GM23338 (cell line): ENCODE measurements around the gene UBAP2. TPM values are rescaled to one million over a fixed set of nuclear protein-coding genes. Genes with fewer than 3 reads are reported as not detected.

Experiments used
- ATAC-seq: fragments of 200-7000 bp; cut with Tn5 transposase; 3 replicates; pipeline ENCODE4 v1.9.1; 2020
- DNase-seq: peaks from one replicate; pipeline ENCODE4 v3.0.0-alpha.2; 2015; ENCODE audit warnings: low spot score
- H2AFZ ChIP-seq: fragments of 200-600 bp; sonication (generic); 2 replicates; pipeline ENCODE4 v1.8.0; 2016; ENCODE audit warnings: antibody characterized with exemption, mild to moderate bottlenecking, moderate library complexity
- H3F3A ChIP-seq: fragments of 200-600 bp; sonication (generic); replicated peaks from 2 replicates; pipeline ENCODE4 v1.8.0; 2017; ENCODE audit warnings: antibody characterized with exemption, mixed run types, low read depth
- H3K27ac ChIP-seq: fragments of 200-600 bp; sonication (generic); 2 replicates; pipeline ENCODE4 v1.6.1; 2016; ENCODE audit warnings: low read depth
- H3K27me3 ChIP-seq: fragments of 200-600 bp; sonication (generic); 2 replicates; pipeline ENCODE4 v1.8.0; 2016; ENCODE audit warnings: mild to moderate bottlenecking, mixed run types, moderate library complexity; ENCODE audit not compliant: insufficient read depth
- H3K36me3 ChIP-seq: fragments of 200-600 bp; sonication (generic); 2 replicates; pipeline ENCODE4 v1.8.0; 2016; ENCODE audit warnings: mild to moderate bottlenecking; ENCODE audit not compliant: insufficient read depth
- H3K4me1 ChIP-seq: fragments of 200-600 bp; sonication (generic); 2 replicates; pipeline ENCODE4 v1.8.0; 2016; ENCODE audit warnings: mild to moderate bottlenecking, moderate library complexity; ENCODE audit not compliant: insufficient read depth
- H3K4me2 ChIP-seq: fragments of 200-600 bp; sonication (generic); 2 replicates; pipeline ENCODE4 v1.7.1; 2017; ENCODE audit warnings: mixed run types
- H3K4me3 ChIP-seq: fragments of 200-600 bp; sonication (generic); 2 replicates; pipeline ENCODE4 v1.6.1; 2016; ENCODE audit warnings: mixed run types
- H3K79me2 ChIP-seq: fragments of 200-600 bp; sonication (generic); replicated peaks from 2 replicates; pipeline ENCODE4 v1.8.0; 2017; ENCODE audit warnings: mild to moderate bottlenecking; ENCODE audit not compliant: insufficient read depth
- H3K9me2 ChIP-seq: fragments of 200-600 bp; sonication (generic); 2 replicates; pipeline ENCODE4 v1.8.0; 2017; ENCODE audit not compliant: insufficient read depth
- H4K20me1 ChIP-seq: fragments of 200-600 bp; sonication (generic); replicated peaks from 2 replicates; pipeline ENCODE4 v1.8.0; 2017; ENCODE audit warnings: mild to moderate bottlenecking; ENCODE audit not compliant: insufficient read depth
- H3K27ac Mint-ChIP-seq: 2 replicates; pipeline ENCODE4 v1.8.0; 2020; ENCODE audit warnings: inconsistent platforms, mild to moderate bottlenecking, moderate library complexity, mixed read lengths
- H3K27me3 Mint-ChIP-seq: 3 replicates; pipeline ENCODE4 v1.8.0; 2022; ENCODE audit warnings: low read depth, mild to moderate bottlenecking, moderate library complexity, mixed read lengths, inconsistent platforms; ENCODE audit not compliant: insufficient read depth, poor library complexity
- H3K36me3 Mint-ChIP-seq: 3 replicates; pipeline ENCODE4 v1.8.0; 2021; ENCODE audit warnings: low read depth, mild to moderate bottlenecking, inconsistent platforms, moderate library complexity, mixed read lengths
- H3K4me1 Mint-ChIP-seq: 3 replicates; pipeline ENCODE4 v1.8.0; 2020; ENCODE audit warnings: mild to moderate bottlenecking, inconsistent platforms, mixed read lengths
- H3K4me3 Mint-ChIP-seq: 3 replicates; pipeline ENCODE4 v1.8.0; 2021; ENCODE audit warnings: moderate library complexity, mild to moderate bottlenecking, inconsistent platforms, mixed read lengths
- H3K9me3 Mint-ChIP-seq: 3 replicates; pipeline ENCODE4 v1.8.0; 2020; ENCODE audit warnings: moderate library complexity, mild to moderate bottlenecking, inconsistent platforms, mixed read lengths
- CREB1 ChIP-seq: fragments of 250-450 bp; sonication (Bioruptor Pico); IDR thresholded peaks from 2 replicates; pipeline ENCODE4 v1.5.0; 2020; ENCODE audit warnings: low read depth, mild to moderate bottlenecking, moderate library complexity
- EZH2 ChIP-seq: fragments of 200-600 bp; sonication (generic); IDR thresholded peaks from one replicate; pipeline ENCODE4 v1.8.0; 2017; ENCODE audit warnings: antibody characterized with exemption, mild to moderate bottlenecking, low read depth; ENCODE audit not compliant: unreplicated experiment
- EZH2phosphoT487 ChIP-seq: fragments of 200-600 bp; sonication (generic); IDR thresholded peaks from one replicate; pipeline ENCODE4 v1.8.1; 2018; ENCODE audit warnings: antibody characterized with exemption; ENCODE audit not compliant: unreplicated experiment
- JUNB ChIP-seq: IDR thresholded peaks from one replicate; pipeline ENCODE4 v1.6.1; 2016; ENCODE audit warnings: antibody characterized with exemption; ENCODE audit not compliant: unreplicated experiment
- NANOG ChIP-seq: IDR thresholded peaks from 2 replicates; pipeline ENCODE4 v1.6.1; 2016; ENCODE audit warnings: antibody characterized with exemption, borderline replicate concordance
- POLR2AphosphoS5 ChIP-seq: IDR thresholded peaks from 2 replicates; pipeline ENCODE4 v1.6.1; 2016; ENCODE audit warnings: antibody characterized with exemption, low read depth
- STAT1 ChIP-seq: IDR thresholded peaks from one replicate; pipeline ENCODE4 v1.6.1; 2016; ENCODE audit warnings: antibody characterized with exemption; ENCODE audit not compliant: unreplicated experiment
- ZNF114 ChIP-seq: fragments of 250-450 bp; sonication (Bioruptor Pico); IDR thresholded peaks from 2 replicates; pipeline ENCODE4 v1.5.0; 2020; ENCODE audit warnings: mild to moderate bottlenecking, moderate library complexity
- ZNF331 ChIP-seq: fragments of 250-450 bp; sonication (Bioruptor Pico); IDR thresholded peaks from 2 replicates; pipeline ENCODE4 v1.5.0; 2020; ENCODE audit warnings: low read depth, mild to moderate bottlenecking, moderate library complexity
- polyA plus RNA-seq: library from polyadenylated mRNA; unstranded; fragments of >200 nt; fragmentation: Nextera tagmentation; extraction: Ambion mirVana; gene quantifications from 2 replicates; pipeline ENCODE4 v1.2.1, GENCODE V29; 2016
- total RNA-seq: library from RNA; depleted of rRNA; stranded (reverse); fragments of >200 nt; shearing (Covaris generic); gene quantifications from 2 replicates; pipeline ENCODE4 v1.2.3, GENCODE V29; 2014
- TF ChIP-seq, protein P1 (sequence below), 2 experiments: fragments of 200-600 bp in 1 of 2; sonication (generic) in 1 of 2; conservative IDR thresholded peaks; 2 replicates each; pipeline versions ENCODE4 v1.5.1 to v1.6.1; 2016 to 2017; ENCODE audit warnings: antibody characterized with exemption in 2 of 2, low read depth in 2 of 2, mild to moderate bottlenecking in 2 of 2, moderate library complexity in 1 of 2
- TF ChIP-seq, protein P2 (sequence below): fragments of 250-450 bp; sonication (Bioruptor Pico); IDR thresholded peaks from 2 replicates; pipeline ENCODE4 v1.5.0; 2020; ENCODE audit warnings: mild to moderate bottlenecking, moderate library complexity
- TF ChIP-seq, protein P3 (sequence below): IDR thresholded peaks from one replicate; pipeline ENCODE4 v1.6.1; 2018; ENCODE audit warnings: antibody characterized with exemption; ENCODE audit not compliant: unreplicated experiment
- TF ChIP-seq, protein P4 (sequence below): IDR thresholded peaks from 2 replicates; pipeline ENCODE4 v1.6.1; 2016; ENCODE audit warnings: antibody characterized with exemption

The UBAP2 gene
- total and polyA plus RNA-seq, 2 experiments from 2014 or later: 47.4 to 56.4 TPM

DNA sequence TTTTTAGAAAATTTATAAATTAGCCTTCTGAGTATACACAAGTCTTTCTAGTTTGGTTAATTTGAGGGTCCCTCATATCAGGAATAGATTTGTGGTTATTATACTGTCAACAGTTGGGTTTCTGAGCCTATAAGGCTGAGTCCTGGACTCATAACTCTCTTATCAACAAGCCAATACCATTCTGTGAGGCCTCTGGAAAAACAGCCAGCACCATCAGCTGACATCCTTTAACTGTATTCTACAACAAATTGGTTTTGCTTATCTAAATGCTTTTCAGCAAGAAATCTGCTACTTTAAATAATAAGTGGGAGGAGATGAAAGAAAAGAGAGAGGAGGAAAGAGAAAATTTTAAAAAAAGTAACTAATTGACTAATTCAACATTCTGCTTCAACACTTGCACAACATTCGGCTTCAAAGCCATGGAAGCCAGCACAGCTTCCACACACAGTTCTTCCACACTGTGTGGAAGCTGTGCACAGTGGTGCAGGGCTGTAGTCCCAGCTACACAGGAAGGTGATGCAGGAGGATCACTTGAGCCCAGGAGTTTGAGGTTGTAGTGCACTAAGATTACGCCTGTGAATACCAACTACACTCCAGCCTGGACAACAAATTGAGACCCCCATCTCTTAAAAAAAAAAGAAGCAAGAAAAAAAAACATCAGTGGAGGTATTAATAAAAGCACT, 84.5 kb downstream of the UBAP2 start:
- Histone ChIP-seq H2AFZ (no peak overlapping the region), H3K9me2 (no peaks in the 10 kb centered on the region), H3K27me3 (no peaks in the 10 kb centered on the region), H4K20me1 (no peaks in the 10 kb centered on the region; the same call in 1 of the 2 replicates), H3K36me3 (peaks cover 21% of the 10 kb centered on the region; the same call in 1 of the 2 replicates), H3K4me2 (no peak overlapping the region), H3K27ac (no peak overlapping the region), H3K4me3 (no peak overlapping the region), H3F3A (no peaks in the 10 kb centered on the region), H3K79me2 (no peaks in the 10 kb centered on the region), H3K4me1 (no peaks in the 10 kb centered on the region)
- TF ChIP-seq, protein P1, sequence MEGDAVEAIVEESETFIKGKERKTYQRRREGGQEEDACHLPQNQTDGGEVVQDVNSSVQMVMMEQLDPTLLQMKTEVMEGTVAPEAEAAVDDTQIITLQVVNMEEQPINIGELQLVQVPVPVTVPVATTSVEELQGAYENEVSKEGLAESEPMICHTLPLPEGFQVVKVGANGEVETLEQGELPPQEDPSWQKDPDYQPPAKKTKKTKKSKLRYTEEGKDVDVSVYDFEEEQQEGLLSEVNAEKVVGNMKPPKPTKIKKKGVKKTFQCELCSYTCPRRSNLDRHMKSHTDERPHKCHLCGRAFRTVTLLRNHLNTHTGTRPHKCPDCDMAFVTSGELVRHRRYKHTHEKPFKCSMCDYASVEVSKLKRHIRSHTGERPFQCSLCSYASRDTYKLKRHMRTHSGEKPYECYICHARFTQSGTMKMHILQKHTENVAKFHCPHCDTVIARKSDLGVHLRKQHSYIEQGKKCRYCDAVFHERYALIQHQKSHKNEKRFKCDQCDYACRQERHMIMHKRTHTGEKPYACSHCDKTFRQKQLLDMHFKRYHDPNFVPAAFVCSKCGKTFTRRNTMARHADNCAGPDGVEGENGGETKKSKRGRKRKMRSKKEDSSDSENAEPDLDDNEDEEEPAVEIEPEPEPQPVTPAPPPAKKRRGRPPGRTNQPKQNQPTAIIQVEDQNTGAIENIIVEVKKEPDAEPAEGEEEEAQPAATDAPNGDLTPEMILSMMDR (conservative IDR thresholded peaks at IDR 0.05; ENCODE audit: low read depth in 2 of 2): no peak
- TF ChIP-seq STAT1 (no peak), EZH2 (no peak), NANOG (no peak), JUNB (no peak), EZH2phosphoT487 (no peak), CREB1 (no peak), ZNF114 (CRISPR knock-in tag) (no peak), POLR2AphosphoS5 (no peak), ZNF331 (no peak)
- TF ChIP-seq, protein P2, sequence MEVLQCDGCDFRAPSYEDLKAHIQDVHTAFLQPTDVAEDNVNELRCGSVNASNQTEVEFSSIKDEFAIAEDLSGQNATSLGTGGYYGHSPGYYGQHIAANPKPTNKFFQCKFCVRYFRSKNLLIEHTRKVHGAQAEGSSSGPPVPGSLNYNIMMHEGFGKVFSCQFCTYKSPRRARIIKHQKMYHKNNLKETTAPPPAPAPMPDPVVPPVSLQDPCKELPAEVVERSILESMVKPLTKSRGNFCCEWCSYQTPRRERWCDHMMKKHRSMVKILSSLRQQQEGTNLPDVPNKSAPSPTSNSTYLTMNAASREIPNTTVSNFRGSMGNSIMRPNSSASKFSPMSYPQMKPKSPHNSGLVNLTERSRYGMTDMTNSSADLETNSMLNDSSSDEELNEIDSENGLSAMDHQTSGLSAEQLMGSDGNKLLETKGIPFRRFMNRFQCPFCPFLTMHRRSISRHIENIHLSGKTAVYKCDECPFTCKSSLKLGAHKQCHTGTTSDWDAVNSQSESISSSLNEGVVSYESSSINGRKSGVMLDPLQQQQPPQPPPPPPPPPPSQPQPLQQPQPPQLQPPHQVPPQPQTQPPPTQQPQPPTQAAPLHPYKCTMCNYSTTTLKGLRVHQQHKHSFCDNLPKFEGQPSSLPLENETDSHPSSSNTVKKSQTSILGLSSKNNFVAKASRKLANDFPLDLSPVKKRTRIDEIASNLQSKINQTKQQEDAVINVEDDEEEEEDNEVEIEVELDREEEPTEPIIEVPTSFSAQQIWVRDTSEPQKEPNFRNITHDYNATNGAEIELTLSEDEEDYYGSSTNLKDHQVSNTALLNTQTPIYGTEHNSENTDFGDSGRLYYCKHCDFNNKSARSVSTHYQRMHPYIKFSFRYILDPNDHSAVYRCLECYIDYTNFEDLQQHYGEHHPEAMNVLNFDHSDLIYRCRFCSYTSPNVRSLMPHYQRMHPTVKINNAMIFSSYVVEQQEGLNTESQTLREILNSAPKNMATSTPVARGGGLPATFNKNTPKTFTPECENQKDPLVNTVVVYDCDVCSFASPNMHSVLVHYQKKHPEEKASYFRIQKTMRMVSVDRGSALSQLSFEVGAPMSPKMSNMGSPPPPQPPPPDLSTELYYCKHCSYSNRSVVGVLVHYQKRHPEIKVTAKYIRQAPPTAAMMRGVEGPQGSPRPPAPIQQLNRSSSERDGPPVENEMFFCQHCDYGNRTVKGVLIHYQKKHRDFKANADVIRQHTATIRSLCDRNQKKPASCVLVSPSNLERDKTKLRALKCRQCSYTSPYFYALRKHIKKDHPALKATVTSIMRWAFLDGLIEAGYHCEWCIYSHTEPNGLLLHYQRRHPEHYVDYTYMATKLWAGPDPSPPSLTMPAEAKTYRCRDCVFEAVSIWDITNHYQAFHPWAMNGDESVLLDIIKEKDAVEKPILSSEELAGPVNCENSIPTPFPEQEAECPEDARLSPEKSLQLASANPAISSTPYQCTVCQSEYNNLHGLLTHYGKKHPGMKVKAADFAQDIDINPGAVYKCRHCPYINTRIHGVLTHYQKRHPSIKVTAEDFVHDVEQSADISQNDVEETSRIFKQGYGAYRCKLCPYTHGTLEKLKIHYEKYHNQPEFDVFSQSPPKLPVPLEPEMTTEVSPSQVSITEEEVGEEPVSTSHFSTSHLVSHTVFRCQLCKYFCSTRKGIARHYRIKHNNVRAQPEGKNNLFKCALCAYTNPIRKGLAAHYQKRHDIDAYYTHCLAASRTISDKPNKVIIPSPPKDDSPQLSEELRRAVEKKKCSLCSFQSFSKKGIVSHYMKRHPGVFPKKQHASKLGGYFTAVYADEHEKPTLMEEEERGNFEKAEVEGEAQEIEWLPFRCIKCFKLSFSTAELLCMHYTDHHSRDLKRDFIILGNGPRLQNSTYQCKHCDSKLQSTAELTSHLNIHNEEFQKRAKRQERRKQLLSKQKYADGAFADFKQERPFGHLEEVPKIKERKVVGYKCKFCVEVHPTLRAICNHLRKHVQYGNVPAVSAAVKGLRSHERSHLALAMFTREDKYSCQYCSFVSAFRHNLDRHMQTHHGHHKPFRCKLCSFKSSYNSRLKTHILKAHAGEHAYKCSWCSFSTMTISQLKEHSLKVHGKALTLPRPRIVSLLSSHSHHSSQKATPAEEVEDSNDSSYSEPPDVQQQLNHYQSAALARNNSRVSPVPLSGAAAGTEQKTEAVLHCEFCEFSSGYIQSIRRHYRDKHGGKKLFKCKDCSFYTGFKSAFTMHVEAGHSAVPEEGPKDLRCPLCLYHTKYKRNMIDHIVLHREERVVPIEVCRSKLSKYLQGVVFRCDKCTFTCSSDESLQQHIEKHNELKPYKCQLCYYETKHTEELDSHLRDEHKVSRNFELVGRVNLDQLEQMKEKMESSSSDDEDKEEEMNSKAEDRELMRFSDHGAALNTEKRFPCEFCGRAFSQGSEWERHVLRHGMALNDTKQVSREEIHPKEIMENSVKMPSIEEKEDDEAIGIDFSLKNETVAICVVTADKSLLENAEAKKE (CRISPR knock-in tag): no peak
- TF ChIP-seq, protein P3, sequence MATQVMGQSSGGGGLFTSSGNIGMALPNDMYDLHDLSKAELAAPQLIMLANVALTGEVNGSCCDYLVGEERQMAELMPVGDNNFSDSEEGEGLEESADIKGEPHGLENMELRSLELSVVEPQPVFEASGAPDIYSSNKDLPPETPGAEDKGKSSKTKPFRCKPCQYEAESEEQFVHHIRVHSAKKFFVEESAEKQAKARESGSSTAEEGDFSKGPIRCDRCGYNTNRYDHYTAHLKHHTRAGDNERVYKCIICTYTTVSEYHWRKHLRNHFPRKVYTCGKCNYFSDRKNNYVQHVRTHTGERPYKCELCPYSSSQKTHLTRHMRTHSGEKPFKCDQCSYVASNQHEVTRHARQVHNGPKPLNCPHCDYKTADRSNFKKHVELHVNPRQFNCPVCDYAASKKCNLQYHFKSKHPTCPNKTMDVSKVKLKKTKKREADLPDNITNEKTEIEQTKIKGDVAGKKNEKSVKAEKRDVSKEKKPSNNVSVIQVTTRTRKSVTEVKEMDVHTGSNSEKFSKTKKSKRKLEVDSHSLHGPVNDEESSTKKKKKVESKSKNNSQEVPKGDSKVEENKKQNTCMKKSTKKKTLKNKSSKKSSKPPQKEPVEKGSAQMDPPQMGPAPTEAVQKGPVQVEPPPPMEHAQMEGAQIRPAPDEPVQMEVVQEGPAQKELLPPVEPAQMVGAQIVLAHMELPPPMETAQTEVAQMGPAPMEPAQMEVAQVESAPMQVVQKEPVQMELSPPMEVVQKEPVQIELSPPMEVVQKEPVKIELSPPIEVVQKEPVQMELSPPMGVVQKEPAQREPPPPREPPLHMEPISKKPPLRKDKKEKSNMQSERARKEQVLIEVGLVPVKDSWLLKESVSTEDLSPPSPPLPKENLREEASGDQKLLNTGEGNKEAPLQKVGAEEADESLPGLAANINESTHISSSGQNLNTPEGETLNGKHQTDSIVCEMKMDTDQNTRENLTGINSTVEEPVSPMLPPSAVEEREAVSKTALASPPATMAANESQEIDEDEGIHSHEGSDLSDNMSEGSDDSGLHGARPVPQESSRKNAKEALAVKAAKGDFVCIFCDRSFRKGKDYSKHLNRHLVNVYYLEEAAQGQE: no peak
- TF ChIP-seq, protein P4, sequence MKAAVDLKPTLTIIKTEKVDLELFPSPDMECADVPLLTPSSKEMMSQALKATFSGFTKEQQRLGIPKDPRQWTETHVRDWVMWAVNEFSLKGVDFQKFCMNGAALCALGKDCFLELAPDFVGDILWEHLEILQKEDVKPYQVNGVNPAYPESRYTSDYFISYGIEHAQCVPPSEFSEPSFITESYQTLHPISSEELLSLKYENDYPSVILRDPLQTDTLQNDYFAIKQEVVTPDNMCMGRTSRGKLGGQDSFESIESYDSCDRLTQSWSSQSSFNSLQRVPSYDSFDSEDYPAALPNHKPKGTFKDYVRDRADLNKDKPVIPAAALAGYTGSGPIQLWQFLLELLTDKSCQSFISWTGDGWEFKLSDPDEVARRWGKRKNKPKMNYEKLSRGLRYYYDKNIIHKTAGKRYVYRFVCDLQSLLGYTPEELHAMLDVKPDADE: no peak
- no peaks in the 10 kb centered on the region for H3K27me3 Mint-ChIP-seq
- ATAC-seq (no peak), DNase-seq (no peak)
- peaks cover 31% of the 10 kb centered on the region; the same call in 2 of the 3 replicates for H3K36me3 Mint-ChIP-seq
- H3K9me3 Mint-ChIP-seq: no peaks in the 10 kb centered on the region
- H3K4me1 Mint-ChIP-seq: no peaks in the 10 kb centered on the region
- no peak overlapping the region for H3K4me3 Mint-ChIP-seq
- H3K27ac Mint-ChIP-seq: no peak overlapping the region
